BLaER1 treated with 17β-estradiol and CSF1 and Interleukin-3, amounts not matched to agents 10 nM and 100 nM (cell line): ENCODE data around the gene ANP32A.

ENCODE experiments used
- H3K27ac ChIP-seq, 11 experiments: shearing (Covaris generic); formaldehyde crosslinking; 2 replicates each; pipeline ENCODE4 v1.8.1; 2022
- H3K27me3 ChIP-seq, 11 experiments: shearing (Covaris generic); formaldehyde crosslinking; 2 replicates each; pipeline ENCODE4 v1.8.1; 2022
- H3K36me3 ChIP-seq, 11 experiments: shearing (Covaris generic); formaldehyde crosslinking; 2 replicates each; pipeline ENCODE4 v1.8.1; 2022
- H3K4me1 ChIP-seq, 10 experiments: shearing (Covaris generic); formaldehyde crosslinking; 2 replicates each; pipeline ENCODE4 v1.8.1; 2022
- H3K4me2 ChIP-seq, 11 experiments: shearing (Covaris generic); formaldehyde crosslinking; 2 replicates each; pipeline ENCODE4 v1.8.1; 2022
- H3K4me3 ChIP-seq, 10 experiments: shearing (Covaris generic); formaldehyde crosslinking; 2 replicates each; pipeline ENCODE4 v1.8.1; 2022
- H3K9ac ChIP-seq, 11 experiments: shearing (Covaris generic); formaldehyde crosslinking; 2 replicates each; pipeline ENCODE4 v1.8.1; 2022
- H3K9me3 ChIP-seq, 11 experiments: shearing (Covaris generic); formaldehyde crosslinking; replicated peaks in 1 of 11; 2 replicates each; pipeline ENCODE4 v1.8.1; 2022
- H4K20me1 ChIP-seq, 11 experiments: shearing (Covaris generic); formaldehyde crosslinking; 2 replicates each; pipeline ENCODE4 v1.8.1; 2022
- Cebpa-rat ChIP-seq, 11 experiments: shearing (Covaris generic); IDR thresholded peaks; 2 replicates each; pipeline ENCODE4 v1.8.1; 2022

The ANP32A gene

DNA sequence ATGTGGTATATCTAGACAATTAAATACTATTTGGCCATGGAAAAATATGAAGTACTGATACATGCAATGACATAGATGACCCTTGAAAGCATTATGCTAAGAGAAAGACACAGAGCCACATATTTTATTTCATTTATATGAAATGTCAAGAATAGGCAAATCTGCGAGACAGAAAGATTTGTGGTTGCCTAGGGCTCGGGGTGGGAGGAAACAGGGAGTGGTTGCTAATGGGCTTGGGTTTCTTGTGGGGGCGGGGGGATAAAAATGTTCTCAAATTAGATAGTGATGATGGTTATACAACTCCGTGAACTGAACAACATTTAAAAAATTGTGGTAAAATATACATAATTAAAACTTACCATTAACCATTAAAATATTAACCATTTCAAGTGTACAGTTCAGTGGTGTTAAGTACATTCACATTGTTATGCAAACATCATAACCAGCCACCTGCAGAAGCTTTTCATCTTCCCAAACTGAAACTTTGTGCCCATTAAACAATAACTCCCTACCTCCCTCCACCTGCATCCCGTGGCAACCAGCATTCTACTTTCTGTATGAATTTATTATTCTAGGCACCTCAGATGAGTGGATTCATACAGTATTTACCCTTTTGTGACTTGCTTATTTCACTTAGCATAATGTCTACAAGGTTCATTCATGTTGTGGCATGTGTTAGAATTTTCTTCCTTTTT is 24.3 kb upstream of the ANP32A start:
- Histone ChIP-seq H4K20me1 (peaks cover 0 to 6% (median 0%) of the 10 kb centered on the region in 11 experiments; a peak in 3 of 22 replicates), H3K27ac (no peak overlapping the region), H3K27me3 (peaks cover 25 to 40% (median 37%) of the 10 kb centered on the region in 11 experiments), H3K9me3 (no peaks in the 10 kb centered on the region), H3K4me3 (no peak overlapping the region), H3K9ac (no peak overlapping the region), H3K36me3 (no peaks in the 10 kb centered on the region), H3K4me2 (no peak overlapping the region), H3K4me1 (no peaks in the 10 kb centered on the region)
- TF ChIP-seq Cebpa-rat (IDR thresholded peaks at IDR 0.05) = no peak

DNA sequence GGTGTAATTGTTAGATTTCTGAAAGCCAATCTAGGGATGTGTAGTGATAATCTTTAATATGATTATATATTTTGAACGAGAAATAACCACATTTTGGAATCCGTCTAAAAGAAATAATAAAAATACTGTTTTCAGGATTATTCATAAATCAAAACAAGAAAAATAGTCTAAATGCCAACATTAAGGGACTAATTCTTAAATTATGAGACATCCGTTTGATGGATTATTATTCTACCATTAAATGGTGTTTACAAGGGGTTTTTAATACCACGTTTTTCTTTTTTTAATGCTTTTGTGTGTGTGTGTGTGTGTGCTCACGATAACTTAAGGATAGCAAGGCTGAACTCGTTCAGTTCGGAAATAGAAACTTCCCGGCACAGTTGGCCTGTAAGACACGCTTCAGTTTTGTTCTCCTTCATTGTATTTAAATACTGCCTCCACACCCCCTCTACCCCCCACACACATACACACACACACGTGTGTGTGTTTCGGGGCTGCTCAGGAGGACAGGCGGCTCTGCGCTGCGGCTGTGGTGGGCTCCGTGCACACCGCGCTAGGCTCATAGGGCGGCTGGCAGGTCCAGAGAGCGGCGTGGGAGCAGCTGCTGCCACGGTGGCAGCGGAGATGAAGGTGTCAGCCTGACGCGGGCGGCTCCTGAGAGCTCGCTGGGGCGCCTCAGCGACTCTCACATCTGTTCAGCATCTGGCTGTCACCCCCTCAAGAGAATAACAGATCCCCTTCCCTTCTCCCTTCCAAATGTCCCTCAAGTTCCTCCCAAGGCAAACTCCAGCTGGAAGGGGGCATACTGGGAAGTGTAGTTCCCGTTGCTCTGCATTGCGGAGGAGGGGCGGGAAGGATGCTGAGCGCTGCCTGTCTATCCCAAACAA is 23.0 kb upstream of the ANP32A start:
- H3K4me2 ChIP-seq = peak overlapping the region in 3 of 11 experiments; percentile 43 to 65 (median 48); a peak in 6 of 22 replicates
- TF ChIP-seq Cebpa-rat (IDR thresholded peaks at IDR 0.05) = no peak
- peaks cover 25 to 40% (median 37%) of the 10 kb centered on the region in 11 experiments for H3K27me3 ChIP-seq
- peaks cover 0 to 6% (median 0%) of the 10 kb centered on the region in 11 experiments; a peak in 3 of 22 replicates for H4K20me1 ChIP-seq
- no peak overlapping the region for H3K27ac ChIP-seq
- H3K4me3 ChIP-seq = peak overlapping the region in 2 of 10 experiments; percentile 23 to 32; a peak in 3 of 20 replicates
- no peaks in the 10 kb centered on the region for H3K4me1 ChIP-seq
- H3K9ac ChIP-seq = no peak overlapping the region
- no peaks in the 10 kb centered on the region for H3K36me3 ChIP-seq
- peaks cover 0 to 2% (median under 1%) of the 10 kb centered on the region in 11 experiments; a peak in 7 of 22 replicates for H3K9me3 ChIP-seq

- H3K9ac ChIP-seq = no peak overlapping the region
- H3K9me3 ChIP-seq = peaks cover 0 to 8% (median 7%) of the 10 kb centered on the region in 11 experiments; a peak in 14 of 22 replicates
- H3K36me3 ChIP-seq = no peaks in the 10 kb centered on the region
- H3K4me3 ChIP-seq = no peak overlapping the region
- no peak overlapping the region for H3K27ac ChIP-seq
- no peak overlapping the region for H3K4me2 ChIP-seq
- H4K20me1 ChIP-seq = peaks cover 0 to 6% (median 0%) of the 10 kb centered on the region in 11 experiments; a peak in 3 of 22 replicates
- H3K27me3 ChIP-seq = peaks cover 25 to 40% (median 37%) of the 10 kb centered on the region in 11 experiments
- no peaks in the 10 kb centered on the region for H3K4me1 ChIP-seq
- no peak for TF ChIP-seq Cebpa-rat (IDR thresholded peaks at IDR 0.05)
Measured at GRCh38 chr15:68842958-68843357, 22.3 kb upstream of the ANP32A start.

DNA sequence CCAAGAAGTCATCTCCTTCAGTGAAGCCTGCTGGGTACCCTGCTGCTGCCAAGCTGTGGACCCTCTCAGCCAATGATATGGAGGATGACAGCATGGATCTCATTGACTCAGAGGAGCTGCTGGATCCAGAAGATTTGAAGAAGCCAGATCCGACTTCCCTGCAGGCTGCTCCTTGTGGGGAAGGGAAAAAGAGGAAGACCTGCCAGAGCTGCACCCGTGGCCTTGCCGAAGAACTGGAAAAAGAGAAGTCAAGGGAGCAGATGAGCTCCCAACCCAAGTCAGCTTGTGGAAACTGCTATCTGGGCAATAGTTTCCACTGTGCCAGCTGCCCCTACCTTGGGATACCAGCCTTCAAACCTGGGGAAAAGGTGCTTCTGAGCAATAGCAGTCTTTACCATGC is 13.7 kb upstream of the ANP32A start:
- H3K9me3 ChIP-seq = peaks cover 31 to 45% (median 38%) of the 10 kb centered on the region in 11 experiments
- H3K4me2 ChIP-seq = peak overlapping the region in 1 of 11 experiments; percentile 14; a peak in 1 of 22 replicates
- H3K9ac ChIP-seq = no peak overlapping the region
- no peak overlapping the region for H3K4me3 ChIP-seq
- H3K36me3 ChIP-seq = no peaks in the 10 kb centered on the region; a peak in 2 of 22 replicates
- H3K27me3 ChIP-seq = no peaks in the 10 kb centered on the region
- H3K4me1 ChIP-seq = peaks cover 0 to 16% (median 10%) of the 10 kb centered on the region in 10 experiments; a peak in 17 of 20 replicates
- H4K20me1 ChIP-seq = no peaks in the 10 kb centered on the region
- H3K27ac ChIP-seq = no peak overlapping the region
- no peak for TF ChIP-seq Cebpa-rat (IDR thresholded peaks at IDR 0.05)

GRCh38 chr15:68833700-68834331 is 13.1 kb upstream of the ANP32A start:
- Histone ChIP-seq H3K9me3 (peaks cover 31 to 45% (median 38%) of the 10 kb centered on the region in 11 experiments), H4K20me1 (no peaks in the 10 kb centered on the region), H3K4me3 (no peak overlapping the region), H3K4me1 (peaks cover 4 to 18% (median 12%) of the 10 kb centered on the region in 10 experiments; a peak in 19 of 20 replicates), H3K27me3 (no peaks in the 10 kb centered on the region), H3K4me2 (no peak overlapping the region), H3K9ac (no peak overlapping the region), H3K27ac (no peak overlapping the region), H3K36me3 (no peaks in the 10 kb centered on the region; a peak in 2 of 22 replicates)
- no peak for TF ChIP-seq Cebpa-rat (IDR thresholded peaks at IDR 0.05)

DNA sequence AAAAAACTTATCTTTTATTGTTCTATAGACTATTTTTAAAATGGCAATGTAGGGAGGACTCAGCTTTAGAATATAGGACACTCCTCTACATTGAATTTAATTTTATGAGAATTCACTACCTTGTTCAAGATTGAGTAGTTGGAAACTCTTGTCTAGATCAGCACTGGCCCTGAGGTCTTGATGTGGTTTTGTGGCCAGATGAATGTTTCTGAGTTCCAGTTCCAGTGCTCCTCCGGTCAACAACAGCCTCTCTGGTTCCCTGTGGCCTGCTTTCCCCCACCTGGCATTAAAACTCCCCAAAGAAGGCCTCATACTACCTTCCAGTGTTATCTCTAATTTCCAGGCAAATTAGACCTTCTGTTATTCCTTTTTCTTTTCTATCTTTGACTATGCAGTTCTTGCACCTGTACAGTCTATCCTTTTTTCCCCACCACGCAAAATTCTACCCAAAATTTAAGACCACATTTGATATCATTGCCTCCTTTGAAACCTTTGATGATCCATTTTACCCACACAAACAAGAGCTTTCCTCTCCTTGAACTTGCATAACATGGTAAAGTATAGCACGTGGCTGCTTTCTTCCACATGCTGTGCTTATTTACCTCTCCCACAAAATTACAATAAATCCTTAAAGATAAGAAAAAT is 9.6 kb upstream of the ANP32A start:
- peaks cover 5 to 12% (median 8%) of the 10 kb centered on the region in 11 experiments; a peak in 21 of 22 replicates for H3K9me3 ChIP-seq
- no peaks in the 10 kb centered on the region for H3K36me3 ChIP-seq
- H4K20me1 ChIP-seq = no peaks in the 10 kb centered on the region
- peak overlapping the region in 8 of 11 experiments; percentile 10 to 56 (median 24); a peak in 9 of 22 replicates for H3K4me2 ChIP-seq
- H3K27ac ChIP-seq = no peak overlapping the region
- 0 out of 22 replicates have a peak overlapping the region, but pooled peaks of 1 of the 11 experiments have one; percentile 5 for H3K9ac ChIP-seq
- TF ChIP-seq Cebpa-rat (IDR thresholded peaks at IDR 0.05) = no peak
- H3K27me3 ChIP-seq = no peaks in the 10 kb centered on the region
- H3K4me3 ChIP-seq = no peak overlapping the region
- peaks cover 9 to 25% (median 12%) of the 10 kb centered on the region in 10 experiments; a peak in 19 of 20 replicates for H3K4me1 ChIP-seq

- TF ChIP-seq Cebpa-rat (IDR thresholded peaks at IDR 0.05) = no peak
- H3K9ac ChIP-seq = no peak overlapping the region
- peak overlapping the region in 2 of 11 experiments; percentile 35 to 49; a peak in 2 of 22 replicates for H3K4me2 ChIP-seq
- no peaks in the 10 kb centered on the region for H3K36me3 ChIP-seq
- H3K27me3 ChIP-seq = no peaks in the 10 kb centered on the region
- H3K4me3 ChIP-seq = no peak overlapping the region
- 0 out of 22 replicates have a peak, but pooled peaks cover 0 to under 1% (median 0%) of the 10 kb centered on the region in 11 experiments for H3K9me3 ChIP-seq
- no peaks in the 10 kb centered on the region for H4K20me1 ChIP-seq
- no peak overlapping the region for H3K27ac ChIP-seq
- peaks cover 9 to 18% (median 12%) of the 10 kb centered on the region in 10 experiments; a peak in 19 of 20 replicates for H3K4me1 ChIP-seq
Measured at GRCh38 chr15:68829068-68829467, 8.4 kb upstream of the ANP32A start.

- Histone ChIP-seq H3K27me3 (no peaks in the 10 kb centered on the region), H3K4me3 (no peak overlapping the region), H3K4me2 (no peak overlapping the region; a peak in 1 of 22 replicates)
Measured at GRCh38 chr15:68823561-68823960, 2.9 kb upstream of the ANP32A start.

More at GRCh38 chr15:68823561-68823960, 2.9 kb upstream of the ANP32A start:
- H3K27ac ChIP-seq = no peak overlapping the region
- no peaks in the 10 kb centered on the region for H3K36me3 ChIP-seq
- peaks cover 12 to 20% (median 14%) of the 10 kb centered on the region in 10 experiments for H3K4me1 ChIP-seq
- no peaks in the 10 kb centered on the region for H3K9me3 ChIP-seq
- peaks cover 0 to 12% (median 0%) of the 10 kb centered on the region in 11 experiments; a peak in 5 of 22 replicates for H4K20me1 ChIP-seq
- no peak for TF ChIP-seq Cebpa-rat (IDR thresholded peaks at IDR 0.05)
- no peak overlapping the region for H3K9ac ChIP-seq
